Articular chondrocyte of knee joint (primary cell): ENCODE results near the gene IFNA14. TPM values are rescaled to one million over a fixed set of nuclear protein-coding genes. Genes with fewer than 3 reads are reported as not detected.

ENCODE experiments used
- total RNA-seq: library from RNA; depleted of rRNA; stranded (reverse); fragments of >200 nt; gene quantifications from 2 replicates; pipeline ENCODE4 v1.2.3, GENCODE V29; 2012

Gene IFNA14
- total RNA-seq = not detected in 2 replicates

DNA sequence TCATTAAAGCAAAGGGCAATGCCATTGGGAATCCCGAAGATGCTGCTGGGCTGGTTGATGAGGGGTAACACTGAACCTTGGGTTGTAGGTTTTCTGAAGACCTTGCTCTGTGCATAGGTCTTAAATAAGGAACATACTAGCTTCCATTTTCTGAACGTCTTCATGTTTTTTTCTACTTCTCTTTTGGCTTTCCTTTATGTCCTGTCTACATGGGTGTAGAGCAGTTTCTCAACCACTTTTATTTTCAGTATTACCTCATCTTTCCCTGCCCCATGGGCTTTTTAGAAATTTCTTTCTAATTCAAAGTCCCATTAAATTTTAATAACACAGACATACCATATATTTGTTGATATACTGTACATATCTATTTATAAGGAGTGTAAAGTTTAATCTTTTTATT lies at the start of gene IFNA14:
Gene IFNA14, minus strand, starts transcription at position 95 of the 400 bp plus-strand sequence. Its CDS starts 70 bp downstream, at position 25.

GRCh38 chr9:21228122-21228521 lies 11.7 kb downstream of the IFNA14 start, which contains the start of gene IFNA17:
TSS of gene IFNA17 (minus strand) at chr9:21228222. CDS start at chr9:21228173, 49 bp downstream.

DNA sequence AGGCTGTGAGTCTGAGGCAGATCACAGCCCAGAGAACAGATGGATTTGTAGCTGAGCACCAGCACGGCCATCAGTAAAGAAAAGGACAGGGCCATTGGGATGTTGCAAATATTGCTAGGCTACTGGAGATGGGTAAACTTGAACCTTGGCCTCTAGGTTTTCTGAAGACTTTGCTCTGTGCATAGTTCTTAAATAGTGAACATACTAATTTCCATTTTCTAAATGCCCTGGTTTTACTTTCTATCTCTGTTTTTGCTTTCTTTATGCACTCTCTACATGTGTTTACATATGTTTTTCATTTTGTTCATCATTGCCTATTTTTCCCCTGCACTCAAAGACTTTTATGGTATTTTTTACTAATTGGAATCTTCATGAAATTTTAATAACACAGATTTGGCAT lies 22.6 kb downstream of the IFNA14 start, which contains the start of gene IFNA16:
Gene IFNA16, minus strand, starts transcription at position 101 of the 400 bp plus-strand sequence. Its CDS starts 6 bp downstream, at position 95.

GRCh38 chr9:21207043-21207442 lies 32.8 kb downstream of the IFNA14 start, which contains the start of gene IFNA10:
TSS of gene IFNA10 (minus strand) at chr9:21207143. CDS start at chr9:21207097, 46 bp downstream.

GRCh38 chr9:21202105-21202504 lies 37.7 kb downstream of the IFNA14 start, which contains the start of gene IFNA7:
TSS of gene IFNA7 (minus strand) at chr9:21202205. CDS start at chr9:21202165, 40 bp downstream.

Other genes starting within 250 kb of the IFNA14 start
- gene HACD4, start 208.4 kb downstream of the IFNA14 start, total RNA-seq = 13.3 and 17.2 TPM in 2 replicates
- gene IFNB1, start 162.1 kb downstream of the IFNA14 start, total RNA-seq = not detected in 2 replicates
- gene IFNW1, start 98.2 kb downstream of the IFNA14 start, total RNA-seq = not detected in 2 replicates
- gene IFNA21, start 73.3 kb downstream of the IFNA14 start, total RNA-seq = not detected in 2 replicates
- not detected in 2 replicates for gene IFNA4, start 52.4 kb downstream of the IFNA14 start, total RNA-seq
- gene IFNA7, start 37.8 kb downstream of the IFNA14 start, total RNA-seq = not detected in 2 replicates
- gene IFNA10, start 32.9 kb downstream of the IFNA14 start, total RNA-seq = not detected in 2 replicates
- not detected in 2 replicates for gene IFNA16, start 22.7 kb downstream of the IFNA14 start, total RNA-seq
- gene IFNA17, start 11.8 kb downstream of the IFNA14 start, total RNA-seq = not detected in 2 replicates
- 0.13 TPM in 1 of 2 replicates, not detected in the other for gene IFNA5, start 65.3 kb upstream of the IFNA14 start, total RNA-seq
- 50.0 and 56.1 TPM in 2 replicates for gene KLHL9, start 95.4 kb upstream of the IFNA14 start, total RNA-seq
- 0.13 TPM in 1 of 2 replicates, not detected in the other for gene IFNA6, start 110.9 kb upstream of the IFNA14 start, total RNA-seq
- gene IFNA13, start 128.1 kb upstream of the IFNA14 start, total RNA-seq = 0.11 TPM in 1 of 2 replicates, not detected in the other
- gene IFNA2, start 145.4 kb upstream of the IFNA14 start, total RNA-seq = 0.11 TPM in 1 of 2 replicates, not detected in the other
- gene IFNA8, start 169.1 kb upstream of the IFNA14 start, total RNA-seq = not detected in 2 replicates
- not detected in 2 replicates for gene IFNA1, start 200.4 kb upstream of the IFNA14 start, total RNA-seq
- gene IFNE, start 242.3 kb upstream of the IFNA14 start, total RNA-seq = 5.1 and 6.8 TPM in 2 replicates